Bronchial epithelial cell (primary cell): ENCODE data around the gene LILRA6. TPM values are rescaled to one million over a fixed set of nuclear protein-coding genes. Genes with fewer than 3 reads are reported as not detected.
"Not testable (repeated sequence)": the region's sequence is repeated elsewhere in the genome, so short reads cannot be mapped to it uniquely, and the experiment has no call there.

Experiments
- DNase-seq: peaks from one replicate; pipeline ENCODE4 v3.0.0-alpha.2; 2010; ENCODE audit warnings: low read depth
- FAIRE-seq: peaks from 2 replicates; lab custom pipeline; 2011; peaks lifted over from hg19 to GRCh38; lab: Jason Lieb, UNC
- H3K27me3 ChIP-seq: 2 replicates; pipeline ENCODE4 v1.5.1; 2011; ENCODE audit warnings: low read length; ENCODE audit not compliant: control insufficient read depth, insufficient read depth
- H3K36me3 ChIP-seq: 2 replicates; pipeline ENCODE4 v1.5.1; 2011; ENCODE audit warnings: low read length; ENCODE audit not compliant: control insufficient read depth, insufficient read depth
- H3K4me3 ChIP-seq: 2 replicates; pipeline ENCODE4 v1.5.1; 2011; ENCODE audit warnings: mild to moderate bottlenecking, low read depth, low read length, control low read depth
- total RNA-seq: library from RNA; depleted of rRNA; stranded (reverse); fragments of >200 nt; gene quantifications from 2 replicates; pipeline ENCODE4 v1.2.1, GENCODE V29; 2014
- TF ChIP-seq, protein P1 (sequence below): IDR thresholded peaks from 2 replicates; pipeline ENCODE4 v1.5.1; 2011; ENCODE audit warnings: mild to moderate bottlenecking, moderate library complexity, low read length, control low read depth, inconsistent platforms; ENCODE audit not compliant: insufficient read depth, severe bottlenecking

LILRA6 gene
- total RNA-seq, 1 donor from 2014 or later = not detected

DNA sequence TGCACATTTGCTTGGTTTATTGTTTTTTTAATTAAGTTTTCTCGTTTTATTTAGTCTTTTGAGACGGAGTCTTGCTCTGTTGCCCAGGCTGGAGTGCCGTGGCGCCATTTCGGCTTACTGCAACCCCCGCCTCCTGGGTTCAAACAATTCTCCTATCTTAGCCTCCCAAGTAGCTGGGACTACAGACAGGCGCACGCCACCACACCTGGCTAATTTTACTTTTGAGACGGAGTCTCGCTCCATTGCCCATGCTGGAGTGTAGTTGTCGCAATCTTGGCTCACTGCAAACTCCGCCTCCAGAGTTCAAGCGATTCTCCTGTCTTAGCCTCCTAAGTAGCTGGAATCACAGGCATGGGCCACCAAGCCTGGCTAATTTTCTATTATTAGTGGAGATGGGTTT is 40.6 kb downstream of the LILRA6 start:
- TF ChIP-seq, protein P1, sequence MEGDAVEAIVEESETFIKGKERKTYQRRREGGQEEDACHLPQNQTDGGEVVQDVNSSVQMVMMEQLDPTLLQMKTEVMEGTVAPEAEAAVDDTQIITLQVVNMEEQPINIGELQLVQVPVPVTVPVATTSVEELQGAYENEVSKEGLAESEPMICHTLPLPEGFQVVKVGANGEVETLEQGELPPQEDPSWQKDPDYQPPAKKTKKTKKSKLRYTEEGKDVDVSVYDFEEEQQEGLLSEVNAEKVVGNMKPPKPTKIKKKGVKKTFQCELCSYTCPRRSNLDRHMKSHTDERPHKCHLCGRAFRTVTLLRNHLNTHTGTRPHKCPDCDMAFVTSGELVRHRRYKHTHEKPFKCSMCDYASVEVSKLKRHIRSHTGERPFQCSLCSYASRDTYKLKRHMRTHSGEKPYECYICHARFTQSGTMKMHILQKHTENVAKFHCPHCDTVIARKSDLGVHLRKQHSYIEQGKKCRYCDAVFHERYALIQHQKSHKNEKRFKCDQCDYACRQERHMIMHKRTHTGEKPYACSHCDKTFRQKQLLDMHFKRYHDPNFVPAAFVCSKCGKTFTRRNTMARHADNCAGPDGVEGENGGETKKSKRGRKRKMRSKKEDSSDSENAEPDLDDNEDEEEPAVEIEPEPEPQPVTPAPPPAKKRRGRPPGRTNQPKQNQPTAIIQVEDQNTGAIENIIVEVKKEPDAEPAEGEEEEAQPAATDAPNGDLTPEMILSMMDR = no peak
- no peak for FAIRE-seq
- DNase-seq = no peak
- Histone ChIP-seq H3K36me3 (peaks cover 46% of the 10 kb centered on the region), H3K4me3 (peak overlapping the region; percentile 62), H3K27me3 (no peaks in the 10 kb centered on the region)

DNA sequence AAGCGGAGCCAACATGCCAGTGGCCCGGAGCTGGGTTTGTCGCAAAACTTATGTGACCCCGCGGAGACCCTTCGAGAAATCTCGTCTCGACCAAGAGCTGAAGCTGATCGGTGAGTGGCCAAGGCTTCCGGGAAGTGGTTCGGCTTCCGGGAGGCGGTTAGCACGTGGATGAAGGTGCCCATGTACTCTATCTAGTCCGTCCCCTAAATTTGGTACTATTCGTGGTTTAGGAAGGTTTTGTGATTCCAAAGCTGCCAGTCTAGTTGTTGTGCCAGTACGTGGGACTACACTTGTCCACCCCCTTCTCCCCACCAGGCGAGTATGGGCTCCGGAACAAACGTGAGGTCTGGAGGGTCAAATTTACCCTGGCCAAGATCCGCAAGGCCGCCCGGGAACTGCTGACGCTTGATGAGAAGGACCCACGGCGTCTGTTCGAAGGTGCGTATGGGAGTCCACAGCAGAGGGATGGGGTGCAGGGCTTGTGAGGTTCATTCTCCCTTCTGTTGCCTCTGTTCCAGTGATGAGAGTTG is 41.4 kb downstream of the LILRA6 start:
- Histone ChIP-seq H3K27me3 (no peaks in the 10 kb centered on the region), H3K4me3 (peak overlapping the region; percentile 62), H3K36me3 (peaks cover 39% of the 10 kb centered on the region)
- DNase-seq = no peak
- TF ChIP-seq, protein P1 = no peak
- no peak for FAIRE-seq

DNA sequence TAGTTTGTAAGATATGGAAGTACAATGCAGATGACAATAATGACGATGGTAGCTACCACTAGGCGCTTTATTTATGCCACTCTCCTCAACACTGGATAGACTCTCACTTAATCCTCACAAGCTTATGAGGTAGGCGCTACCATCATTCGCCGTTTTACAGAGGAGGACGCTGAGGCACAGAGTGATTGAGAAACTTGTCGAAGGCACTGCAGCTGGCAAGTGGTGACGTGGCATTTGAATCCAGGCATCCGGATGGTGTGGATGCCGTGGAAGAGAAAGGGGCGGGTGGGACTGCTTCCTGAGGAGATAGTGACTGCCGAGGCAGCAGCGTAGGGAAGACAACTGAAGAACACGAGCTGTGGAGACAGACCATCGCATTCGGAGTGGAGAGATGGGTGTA is 43.2 kb downstream of the LILRA6 start:
- DNase-seq = no peak
- Histone ChIP-seq H3K36me3 (peaks cover 27% of the 10 kb centered on the region), H3K27me3 (no peaks in the 10 kb centered on the region), H3K4me3 (no peak overlapping the region)
- no peak for FAIRE-seq
- TF ChIP-seq, protein P1 = no peak

DNA sequence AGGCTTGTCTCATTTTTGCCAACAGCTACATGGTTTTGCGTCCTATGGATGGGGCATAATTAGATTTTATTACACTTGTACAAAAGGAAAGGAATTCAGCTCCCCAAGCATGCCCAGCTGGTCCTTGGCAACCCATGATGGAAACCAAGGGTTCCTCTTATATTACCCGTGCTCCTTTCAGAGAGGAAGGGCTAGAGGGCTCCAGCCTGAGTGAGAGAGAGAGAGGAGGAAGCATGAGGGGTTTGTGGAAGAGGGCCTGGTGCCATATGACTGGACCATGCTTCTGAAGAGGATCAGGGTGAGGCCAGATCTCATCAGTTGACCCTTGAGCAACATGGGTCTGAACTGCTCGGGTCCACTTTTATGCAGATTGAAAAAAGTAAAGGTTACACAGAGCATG is 45.5 kb downstream of the LILRA6 start:
- Histone ChIP-seq H3K27me3 (no peaks in the 10 kb centered on the region), H3K36me3 (peaks cover 7% of the 10 kb centered on the region), H3K4me3 (no peak overlapping the region)
- TF ChIP-seq, protein P1 = no peak
- DNase-seq (no peak), FAIRE-seq (no peak)

DNA sequence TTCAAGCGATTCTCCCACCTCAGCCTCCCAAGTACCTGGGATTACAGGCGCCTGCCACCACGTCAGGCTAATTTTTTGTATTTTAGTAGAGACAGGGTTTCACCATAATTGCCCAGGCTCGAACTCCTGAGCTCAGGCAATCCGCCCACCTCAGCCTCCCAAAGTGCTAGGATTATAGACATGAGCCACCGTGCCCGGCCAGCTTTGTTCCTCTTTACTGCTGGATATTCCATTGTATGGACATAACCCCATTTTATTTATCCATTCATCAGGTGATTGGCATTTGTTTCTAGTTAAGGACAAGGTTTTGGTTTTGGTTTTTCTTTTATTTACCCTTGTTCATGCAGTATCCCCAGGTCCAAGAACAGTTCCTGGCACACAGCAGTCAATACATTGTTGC is 46.1 kb downstream of the LILRA6 start:
- FAIRE-seq (no peak), DNase-seq (no peak)
- TF ChIP-seq, protein P1 = no peak
- Histone ChIP-seq H3K27me3 (no peaks in the 10 kb centered on the region), H3K4me3 (no peak overlapping the region), H3K36me3 (peaks cover 3% of the 10 kb centered on the region)

DNA sequence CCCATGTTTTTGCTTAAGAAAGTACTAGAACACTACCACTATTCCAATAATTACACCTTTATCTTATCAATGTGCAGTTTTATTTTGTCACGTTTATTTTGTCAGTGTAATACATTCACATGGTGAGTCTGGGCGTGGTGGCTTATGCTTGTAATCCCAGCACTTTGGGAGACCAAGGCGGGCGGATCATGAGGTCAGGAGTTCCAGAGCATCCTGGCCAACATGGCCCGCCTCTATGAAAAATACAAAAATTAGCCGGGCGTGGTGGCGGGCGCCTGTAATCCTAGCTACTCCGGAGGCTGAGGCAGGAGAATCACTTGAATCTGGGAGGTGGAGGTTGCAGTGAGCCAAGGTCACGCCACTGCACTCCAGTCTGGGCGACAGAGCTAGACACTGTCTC is 48.1 kb downstream of the LILRA6 start:
- H3K36me3 ChIP-seq, DNase-seq, FAIRE-seq: not testable (repeated sequence)

More for the DNA sequence above, 48.1 kb downstream of the LILRA6 start:
- not testable (repeated sequence) for H3K27me3 ChIP-seq, H3K4me3 ChIP-seq
